ENCODE data around the gene IPO8.
"Not testable (repeated sequence)": the region's sequence is repeated elsewhere in the genome, so short reads cannot be mapped to it uniquely, and the experiment has no call there.

DNA sequence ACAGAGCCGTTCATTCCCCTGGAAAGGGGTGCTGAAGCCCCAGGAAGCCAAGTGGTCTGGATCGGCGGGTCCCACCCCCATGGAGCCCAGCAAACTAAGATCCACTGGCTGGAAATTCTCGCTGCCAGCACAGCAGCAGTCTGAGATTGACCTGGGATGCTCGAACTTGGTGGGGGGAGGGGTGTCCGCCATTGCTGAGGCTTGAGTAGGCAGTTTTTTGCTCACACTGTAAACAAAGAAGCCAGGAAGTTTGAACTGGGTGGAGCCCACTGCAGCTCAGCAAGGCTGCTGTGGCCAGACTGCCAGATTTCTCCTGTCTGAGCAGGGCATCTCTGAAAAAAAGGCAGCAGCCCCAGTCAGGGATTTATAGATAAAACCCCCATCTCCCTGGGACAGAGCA, 91.4 kb downstream of the IPO8 start:
- TF ChIP-seq, protein P1, sequence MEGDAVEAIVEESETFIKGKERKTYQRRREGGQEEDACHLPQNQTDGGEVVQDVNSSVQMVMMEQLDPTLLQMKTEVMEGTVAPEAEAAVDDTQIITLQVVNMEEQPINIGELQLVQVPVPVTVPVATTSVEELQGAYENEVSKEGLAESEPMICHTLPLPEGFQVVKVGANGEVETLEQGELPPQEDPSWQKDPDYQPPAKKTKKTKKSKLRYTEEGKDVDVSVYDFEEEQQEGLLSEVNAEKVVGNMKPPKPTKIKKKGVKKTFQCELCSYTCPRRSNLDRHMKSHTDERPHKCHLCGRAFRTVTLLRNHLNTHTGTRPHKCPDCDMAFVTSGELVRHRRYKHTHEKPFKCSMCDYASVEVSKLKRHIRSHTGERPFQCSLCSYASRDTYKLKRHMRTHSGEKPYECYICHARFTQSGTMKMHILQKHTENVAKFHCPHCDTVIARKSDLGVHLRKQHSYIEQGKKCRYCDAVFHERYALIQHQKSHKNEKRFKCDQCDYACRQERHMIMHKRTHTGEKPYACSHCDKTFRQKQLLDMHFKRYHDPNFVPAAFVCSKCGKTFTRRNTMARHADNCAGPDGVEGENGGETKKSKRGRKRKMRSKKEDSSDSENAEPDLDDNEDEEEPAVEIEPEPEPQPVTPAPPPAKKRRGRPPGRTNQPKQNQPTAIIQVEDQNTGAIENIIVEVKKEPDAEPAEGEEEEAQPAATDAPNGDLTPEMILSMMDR (IDR thresholded peaks at IDR 0.05): not testable (repeated sequence)
- TF ChIP-seq POLR2A (IDR thresholded peaks at IDR 0.05): not testable (repeated sequence)
